GM19438 (cell line): ENCODE measurements around the gene C4A.
"Not testable (repeated sequence)": the region's sequence is repeated elsewhere in the genome, so short reads cannot be mapped to it uniquely, and the experiment has no call there.

Experiments
- ATAC-seq: cut with Tn5 transposase; IDR thresholded peaks from one replicate; pipeline ENCODE4 v1.9.1; 2021; ENCODE audit warnings: low read depth; ENCODE audit not compliant: unreplicated experiment

The C4A gene

DNA sequence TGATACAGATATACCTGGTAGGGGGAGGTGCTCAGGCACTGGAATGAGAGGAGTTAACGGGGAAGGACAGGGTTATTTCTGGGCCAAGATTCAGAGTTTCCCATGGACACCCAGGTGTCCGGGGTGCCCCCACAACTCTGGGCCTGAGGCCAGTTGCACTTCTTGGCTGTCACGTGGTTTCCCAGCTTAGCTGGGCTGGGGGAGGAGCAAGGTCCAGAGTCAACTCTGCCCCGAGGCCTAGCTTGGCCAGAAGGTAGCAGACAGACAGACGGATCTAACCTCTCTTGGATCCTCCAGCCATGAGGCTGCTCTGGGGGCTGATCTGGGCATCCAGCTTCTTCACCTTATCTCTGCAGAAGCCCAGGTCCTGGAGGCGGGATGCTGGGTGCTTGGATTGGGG is 32.7 kb downstream of the C4A start, which contains the start of gene C4B:
C4B (plus strand) TSS at position 249 of the 400 bp plus-strand sequence; CDS start at position 300, 51 bp downstream.
- not testable (repeated sequence) for ATAC-seq

DNA sequence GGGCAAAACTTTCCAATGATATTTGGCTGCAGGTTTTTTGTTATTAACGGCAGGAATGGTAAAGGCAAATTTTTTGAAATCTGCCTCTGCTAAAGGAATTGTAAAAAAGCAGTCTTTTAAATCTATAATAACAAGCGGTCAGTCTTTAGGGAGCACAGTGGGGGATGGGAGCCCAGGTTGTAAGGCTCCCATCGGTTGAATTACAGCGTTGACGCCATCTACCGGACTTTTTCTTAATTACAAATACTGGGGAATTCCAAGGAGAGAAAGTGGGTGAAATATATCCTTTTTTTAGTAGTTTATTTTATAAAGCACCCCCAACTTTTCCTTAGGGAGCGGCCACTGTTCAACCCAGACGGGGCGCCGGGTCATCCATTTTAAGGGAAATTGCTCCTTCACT is 40.2 kb downstream of the C4A start:
- ATAC-seq = not testable (repeated sequence)

DNA sequence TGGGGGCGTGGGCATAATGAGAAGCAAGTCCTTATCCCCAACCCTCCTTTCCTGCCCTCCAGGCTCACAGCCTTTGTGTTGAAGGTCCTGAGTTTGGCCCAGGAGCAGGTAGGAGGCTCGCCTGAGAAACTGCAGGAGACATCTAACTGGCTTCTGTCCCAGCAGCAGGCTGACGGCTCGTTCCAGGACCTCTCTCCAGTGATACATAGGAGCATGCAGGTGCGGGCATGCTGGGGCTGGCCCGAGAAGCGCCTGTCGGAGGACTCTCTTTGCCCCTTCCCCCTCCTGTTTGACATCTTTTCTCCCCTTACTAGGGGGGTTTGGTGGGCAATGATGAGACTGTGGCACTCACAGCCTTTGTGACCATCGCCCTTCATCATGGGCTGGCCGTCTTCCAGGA is 46.8 kb downstream of the C4A start:
- ATAC-seq = not testable (repeated sequence)

DNA sequence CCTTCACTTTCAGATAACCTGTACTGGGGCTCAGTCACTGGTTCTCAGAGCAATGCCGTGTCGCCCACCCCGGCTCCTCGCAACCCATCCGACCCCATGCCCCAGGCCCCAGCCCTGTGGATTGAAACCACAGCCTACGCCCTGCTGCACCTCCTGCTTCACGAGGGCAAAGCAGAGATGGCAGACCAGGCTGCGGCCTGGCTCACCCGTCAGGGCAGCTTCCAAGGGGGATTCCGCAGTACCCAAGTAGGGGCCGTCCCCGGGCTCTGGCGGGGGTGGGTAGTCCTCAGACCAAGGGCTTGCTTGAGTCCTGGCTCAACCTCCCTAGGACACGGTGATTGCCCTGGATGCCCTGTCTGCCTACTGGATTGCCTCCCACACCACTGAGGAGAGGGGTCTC is 47.7 kb downstream of the C4A start:
- ATAC-seq = not testable (repeated sequence)

DNA sequence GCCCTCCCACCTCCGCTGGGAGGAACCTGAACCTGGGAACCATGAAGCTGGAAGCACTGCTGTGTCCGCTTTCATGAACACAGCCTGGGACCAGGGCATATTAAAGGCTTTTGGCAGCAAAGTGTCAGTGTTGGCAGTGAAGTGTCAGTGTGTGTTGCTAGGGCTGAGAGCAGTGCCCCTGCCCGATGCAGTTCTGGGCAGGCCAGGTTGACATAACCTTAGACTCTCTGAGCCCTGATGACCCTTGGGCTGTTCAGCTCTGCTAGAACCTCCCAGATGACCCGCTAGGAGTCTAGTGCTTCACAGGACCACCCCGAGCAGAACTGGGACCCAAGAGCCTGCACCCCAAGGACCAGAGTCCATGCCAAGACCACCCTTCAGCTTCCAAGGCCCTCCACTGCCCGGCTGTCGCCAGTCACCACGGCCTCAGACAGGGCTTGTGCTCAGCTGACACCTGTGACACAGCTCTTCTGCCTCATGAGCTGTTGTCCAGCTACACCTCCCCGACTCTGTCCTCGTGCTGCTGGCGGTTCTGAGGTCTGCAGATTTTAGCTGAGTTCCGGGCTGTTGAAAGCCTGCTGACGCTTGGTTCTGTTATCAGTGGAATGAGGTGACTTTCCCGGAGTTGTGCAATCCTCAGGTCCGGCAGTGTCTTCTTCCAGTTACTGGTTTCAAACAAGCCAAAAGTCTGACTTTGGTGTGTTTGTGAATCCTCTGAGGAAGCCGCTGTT is 53.6 kb downstream of the C4A start:
- ATAC-seq = not testable (repeated sequence)

DNA sequence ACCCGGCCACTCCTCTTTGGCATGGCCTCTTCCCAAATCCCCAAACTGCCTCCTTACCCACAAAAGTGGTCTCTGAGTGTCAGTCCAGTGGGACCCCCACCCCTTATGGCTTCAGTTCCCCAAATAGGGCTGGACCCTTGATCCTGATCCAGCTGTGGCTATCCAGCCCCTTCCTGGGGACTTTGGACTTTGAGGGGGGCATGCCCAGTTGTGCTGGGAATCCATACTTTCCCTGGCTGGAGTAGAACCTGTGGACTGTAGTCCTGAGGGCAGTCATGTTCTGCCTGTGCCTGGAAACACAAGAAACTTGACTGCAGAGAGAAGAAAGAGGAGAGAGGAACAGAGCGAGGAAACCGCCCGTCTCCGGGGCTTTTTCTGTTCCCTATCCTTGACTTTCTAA is 55.3 kb downstream of the C4A start:
- ATAC-seq = not testable (repeated sequence)

DNA sequence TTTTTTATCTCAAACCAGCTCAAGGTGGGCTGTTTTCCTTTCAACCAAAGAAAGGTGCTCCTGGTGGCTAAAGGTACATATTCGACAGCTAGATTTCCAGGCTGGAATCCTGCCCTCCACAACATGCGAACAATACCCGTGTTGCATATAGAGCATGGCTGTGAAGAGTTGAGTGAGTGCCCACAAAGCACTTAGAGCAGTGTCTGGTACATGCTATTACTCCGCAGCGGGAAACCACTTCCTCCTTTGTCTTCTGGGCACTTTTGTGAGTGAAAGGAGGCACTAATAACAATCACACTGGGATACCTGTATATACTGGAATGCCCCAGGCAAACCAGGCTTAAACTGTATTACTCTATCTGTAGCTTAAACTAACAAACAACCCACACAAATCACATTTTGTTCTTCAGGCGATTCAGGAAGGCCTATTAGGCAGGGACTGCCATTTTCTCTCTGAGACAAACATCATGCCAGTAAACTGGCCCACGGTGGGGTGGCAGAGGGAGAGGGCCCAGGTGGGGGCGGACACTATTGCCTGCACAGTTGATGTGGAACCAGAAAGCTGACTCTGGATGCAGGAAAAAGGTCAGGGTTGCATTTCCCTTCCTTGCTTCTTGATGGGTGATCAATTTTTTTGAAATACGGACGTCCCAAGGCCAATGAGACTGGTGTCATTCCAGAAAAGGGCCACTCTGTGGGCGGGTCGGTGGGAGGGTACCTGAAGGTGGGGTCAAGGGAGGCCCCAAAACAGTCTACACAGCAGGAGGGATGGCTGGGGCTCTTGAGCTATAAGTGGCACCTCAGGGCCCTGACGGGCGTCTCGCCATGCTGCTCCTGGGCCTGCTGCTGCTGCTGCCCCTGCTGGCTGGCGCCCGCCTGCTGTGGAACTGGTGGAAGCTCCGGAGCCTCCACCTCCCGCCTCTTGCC is 56.0 kb downstream of the C4A start, which contains the start of gene CYP21A2:
CYP21A2 (plus strand) TSS at position 818 of the 927 bp plus-strand sequence; CDS start at position 826, 8 bp downstream.
- not testable (repeated sequence) for ATAC-seq

DNA sequence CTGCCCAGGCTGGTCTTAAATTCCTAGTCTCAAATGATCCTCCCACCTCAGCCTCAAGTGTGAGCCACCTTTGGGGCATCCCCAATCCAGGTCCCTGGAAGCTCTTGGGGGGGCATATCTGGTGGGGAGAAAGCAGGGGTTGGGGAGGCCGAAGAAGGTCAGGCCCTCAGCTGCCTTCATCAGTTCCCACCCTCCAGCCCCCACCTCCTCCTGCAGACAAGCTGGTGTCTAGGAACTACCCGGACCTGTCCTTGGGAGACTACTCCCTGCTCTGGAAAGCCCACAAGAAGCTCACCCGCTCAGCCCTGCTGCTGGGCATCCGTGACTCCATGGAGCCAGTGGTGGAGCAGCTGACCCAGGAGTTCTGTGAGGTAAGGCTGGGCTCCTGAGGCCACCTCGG is 57.0 kb downstream of the C4A start:
- ATAC-seq = not testable (repeated sequence)

DNA sequence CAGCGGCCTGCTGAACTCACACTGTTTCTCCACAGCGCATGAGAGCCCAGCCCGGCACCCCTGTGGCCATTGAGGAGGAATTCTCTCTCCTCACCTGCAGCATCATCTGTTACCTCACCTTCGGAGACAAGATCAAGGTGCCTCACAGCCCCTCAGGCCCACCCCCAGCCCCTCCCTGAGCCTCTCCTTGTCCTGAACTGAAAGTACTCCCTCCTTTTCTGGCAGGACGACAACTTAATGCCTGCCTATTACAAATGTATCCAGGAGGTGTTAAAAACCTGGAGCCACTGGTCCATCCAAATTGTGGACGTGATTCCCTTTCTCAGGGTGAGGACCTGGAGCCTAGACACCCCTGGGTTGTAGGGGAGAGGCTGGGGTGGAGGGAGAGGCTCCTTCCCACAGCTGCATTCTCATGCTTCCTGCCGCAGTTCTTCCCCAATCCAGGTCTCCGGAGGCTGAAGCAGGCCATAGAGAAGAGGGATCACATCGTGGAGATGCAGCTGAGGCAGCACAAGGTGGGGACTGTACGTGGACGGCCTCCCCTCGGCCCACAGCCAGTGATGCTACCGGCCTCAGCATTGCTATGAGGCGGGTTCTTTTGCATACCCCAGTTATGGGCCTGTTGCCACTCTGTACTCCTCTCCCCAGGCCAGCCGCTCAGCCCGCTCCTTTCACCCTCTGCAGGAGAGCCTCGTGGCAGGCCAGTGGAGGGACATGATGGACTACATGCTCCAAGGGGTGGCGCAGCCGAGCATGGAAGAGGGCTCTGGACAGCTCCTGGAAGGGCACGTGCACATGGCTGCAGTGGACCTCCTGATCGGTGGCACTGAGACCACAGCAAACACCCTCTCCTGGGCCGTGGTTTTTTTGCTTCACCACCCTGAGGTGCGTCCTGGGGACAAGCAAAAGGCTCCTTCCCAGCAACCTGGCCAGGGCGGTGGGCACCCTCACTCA is 57.7 kb downstream of the C4A start:
- not testable (repeated sequence) for ATAC-seq

DNA sequence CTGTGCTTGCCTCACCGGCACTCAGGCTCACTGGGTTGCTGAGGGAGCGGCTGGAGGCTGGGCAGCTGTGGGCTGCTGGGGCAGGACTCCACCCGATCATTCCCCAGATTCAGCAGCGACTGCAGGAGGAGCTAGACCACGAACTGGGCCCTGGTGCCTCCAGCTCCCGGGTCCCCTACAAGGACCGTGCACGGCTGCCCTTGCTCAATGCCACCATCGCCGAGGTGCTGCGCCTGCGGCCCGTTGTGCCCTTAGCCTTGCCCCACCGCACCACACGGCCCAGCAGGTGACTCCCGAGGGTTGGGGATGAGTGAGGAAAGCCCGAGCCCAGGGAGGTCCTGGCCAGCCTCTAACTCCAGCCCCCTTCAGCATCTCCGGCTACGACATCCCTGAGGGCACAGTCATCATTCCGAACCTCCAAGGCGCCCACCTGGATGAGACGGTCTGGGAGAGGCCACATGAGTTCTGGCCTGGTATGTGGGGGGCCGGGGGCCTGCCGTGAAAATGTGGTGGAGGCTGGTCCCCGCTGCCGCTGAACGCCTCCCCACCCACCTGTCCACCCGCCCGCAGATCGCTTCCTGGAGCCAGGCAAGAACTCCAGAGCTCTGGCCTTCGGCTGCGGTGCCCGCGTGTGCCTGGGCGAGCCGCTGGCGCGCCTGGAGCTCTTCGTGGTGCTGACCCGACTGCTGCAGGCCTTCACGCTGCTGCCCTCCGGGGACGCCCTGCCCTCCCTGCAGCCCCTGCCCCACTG is 58.6 kb downstream of the C4A start:
- not testable (repeated sequence) for ATAC-seq

DNA sequence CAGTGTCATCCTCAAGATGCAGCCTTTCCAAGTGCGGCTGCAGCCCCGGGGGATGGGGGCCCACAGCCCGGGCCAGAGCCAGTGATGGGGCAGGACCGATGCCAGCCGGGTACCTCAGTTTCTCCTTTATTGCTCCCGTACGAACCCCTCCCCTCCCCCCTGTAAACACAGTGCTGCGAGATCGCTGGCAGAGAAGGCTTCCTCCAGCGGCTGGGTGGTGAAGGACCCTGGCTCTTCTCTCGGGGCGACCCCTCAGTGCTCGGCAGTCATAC is 59.1 kb downstream of the C4A start:
- not testable (repeated sequence) for ATAC-seq

DNA sequence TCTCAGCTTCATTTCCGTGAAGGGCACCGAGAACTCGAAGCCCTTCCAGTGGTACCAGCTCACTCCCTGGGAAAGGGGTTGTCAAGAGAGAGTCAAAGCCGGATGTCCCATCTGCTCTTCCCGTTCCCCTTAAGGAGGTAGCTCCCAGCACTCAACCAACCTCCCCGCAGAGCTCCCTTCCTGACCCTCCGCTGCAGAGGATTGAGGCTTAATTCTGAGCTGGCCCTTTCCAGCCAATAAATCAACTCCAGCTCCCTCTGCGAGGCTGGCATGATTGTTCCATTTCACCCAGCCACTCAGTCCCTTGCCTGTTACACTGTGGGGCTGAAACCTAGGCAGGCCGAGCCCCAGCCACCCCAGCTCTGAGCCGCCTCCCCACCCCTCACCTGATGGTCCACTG is 59.5 kb downstream of the C4A start:
- not testable (repeated sequence) for ATAC-seq

DNA sequence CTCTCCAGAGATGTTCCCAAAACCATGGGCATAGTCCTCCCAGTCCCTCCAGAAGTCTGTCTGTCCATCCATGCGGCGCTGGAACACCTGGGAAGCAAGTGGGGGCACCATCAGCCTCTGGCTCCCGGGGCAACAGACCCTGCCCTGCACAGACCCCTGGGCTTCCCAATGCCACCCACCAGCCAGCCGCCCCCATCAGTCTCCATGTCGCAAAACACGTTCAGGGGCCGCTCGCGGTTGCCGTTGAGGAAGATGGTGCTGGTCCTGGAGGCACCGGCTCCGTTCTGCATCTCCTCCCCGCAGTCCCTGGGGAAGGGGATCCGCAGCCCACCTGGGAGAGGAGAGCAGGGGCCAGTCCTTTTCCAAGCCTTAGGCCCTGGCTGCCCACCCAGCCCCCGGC is 60.4 kb downstream of the C4A start:
- not testable (repeated sequence) for ATAC-seq

DNA sequence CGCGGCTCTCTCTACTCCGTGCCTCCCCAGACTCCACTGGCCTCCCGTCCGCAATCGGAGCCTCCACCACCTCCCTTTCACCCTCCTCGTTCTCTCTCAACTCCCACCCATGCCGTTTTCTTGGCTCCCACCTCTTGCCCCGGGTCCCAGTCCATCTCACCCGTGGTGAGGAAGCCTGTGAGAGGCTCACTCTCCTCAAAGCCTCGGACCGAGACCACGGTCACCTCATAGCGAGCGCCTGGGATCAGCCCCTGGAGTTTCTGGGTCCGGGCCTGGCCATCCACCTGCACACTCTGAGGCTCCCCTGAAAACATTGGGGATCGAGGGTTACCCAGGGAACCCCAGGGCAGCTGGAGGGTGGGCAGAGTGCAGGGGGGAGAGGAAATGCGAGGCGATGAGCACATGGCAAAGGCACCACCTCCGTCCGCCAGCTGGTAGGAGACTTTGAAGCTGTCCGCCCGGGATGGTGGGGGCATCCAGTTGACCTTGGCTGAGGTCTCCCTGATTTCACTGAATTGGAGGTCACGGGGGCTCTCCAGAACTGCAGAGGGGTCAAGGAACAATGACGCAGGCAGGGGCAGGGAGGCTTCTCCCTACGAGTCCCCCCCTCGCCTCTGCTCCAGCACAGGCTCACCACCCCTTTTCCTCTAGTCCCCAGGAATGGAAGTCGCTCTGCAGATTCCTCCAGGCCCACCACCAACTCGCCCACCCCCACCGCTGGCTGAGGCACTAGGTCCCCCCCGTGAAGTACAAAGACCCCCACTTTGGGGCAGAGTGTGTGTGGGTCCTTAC is 61.9 kb downstream of the C4A start:
- not testable (repeated sequence) for ATAC-seq

DNA sequence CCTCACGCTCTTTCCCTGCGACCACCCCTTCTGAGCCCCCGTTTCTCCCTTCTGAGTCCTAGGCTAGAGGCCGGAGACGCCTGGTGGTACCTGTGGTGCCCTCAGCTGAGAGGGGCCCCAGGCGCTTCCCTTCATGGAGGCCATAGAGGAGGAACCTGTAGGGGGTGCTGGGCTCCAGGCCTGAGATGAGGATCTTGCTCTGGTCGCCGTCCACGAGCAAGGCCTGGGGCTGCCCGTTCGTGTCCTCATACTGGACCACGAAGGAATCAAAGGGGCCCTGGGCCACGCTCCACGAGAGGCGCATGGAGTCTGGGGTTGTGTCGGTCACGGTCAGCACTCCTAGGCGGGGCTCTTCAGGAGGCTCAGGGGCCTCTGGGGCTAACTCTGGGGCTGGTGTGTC is 63.1 kb downstream of the C4A start:
- not testable (repeated sequence) for ATAC-seq

DNA sequence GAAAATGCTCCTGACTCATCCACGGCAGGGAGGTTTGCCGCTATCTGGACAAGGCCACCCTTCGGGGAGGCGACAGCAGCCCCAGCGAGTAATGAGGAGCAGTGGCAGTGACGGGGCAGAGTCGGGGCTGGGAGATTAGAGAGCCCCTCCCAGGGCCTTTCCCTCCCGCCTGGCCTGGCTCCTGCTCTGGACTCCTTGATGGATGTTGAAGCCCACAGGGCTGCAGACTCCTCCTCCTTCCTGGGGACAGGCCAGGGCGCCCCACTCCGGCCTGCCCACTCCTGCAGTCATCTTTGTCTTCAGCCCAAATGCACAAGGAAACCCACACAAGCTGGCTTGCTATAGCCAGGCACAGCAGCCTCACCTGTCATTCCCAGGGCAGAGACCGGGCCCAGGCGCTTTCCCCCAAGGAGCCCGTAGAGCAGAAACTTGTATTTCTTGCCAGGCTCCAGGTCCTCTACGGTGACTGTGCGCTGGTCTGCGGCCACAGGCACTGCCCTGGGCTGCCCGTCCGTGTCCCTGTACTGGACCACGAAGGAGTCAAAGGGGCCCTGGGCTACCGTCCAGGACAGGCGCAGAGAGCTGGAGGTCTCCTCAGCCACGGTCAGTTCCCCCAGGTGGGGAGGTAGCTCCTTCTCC is 64.1 kb downstream of the C4A start:
- no peak for ATAC-seq

DNA sequence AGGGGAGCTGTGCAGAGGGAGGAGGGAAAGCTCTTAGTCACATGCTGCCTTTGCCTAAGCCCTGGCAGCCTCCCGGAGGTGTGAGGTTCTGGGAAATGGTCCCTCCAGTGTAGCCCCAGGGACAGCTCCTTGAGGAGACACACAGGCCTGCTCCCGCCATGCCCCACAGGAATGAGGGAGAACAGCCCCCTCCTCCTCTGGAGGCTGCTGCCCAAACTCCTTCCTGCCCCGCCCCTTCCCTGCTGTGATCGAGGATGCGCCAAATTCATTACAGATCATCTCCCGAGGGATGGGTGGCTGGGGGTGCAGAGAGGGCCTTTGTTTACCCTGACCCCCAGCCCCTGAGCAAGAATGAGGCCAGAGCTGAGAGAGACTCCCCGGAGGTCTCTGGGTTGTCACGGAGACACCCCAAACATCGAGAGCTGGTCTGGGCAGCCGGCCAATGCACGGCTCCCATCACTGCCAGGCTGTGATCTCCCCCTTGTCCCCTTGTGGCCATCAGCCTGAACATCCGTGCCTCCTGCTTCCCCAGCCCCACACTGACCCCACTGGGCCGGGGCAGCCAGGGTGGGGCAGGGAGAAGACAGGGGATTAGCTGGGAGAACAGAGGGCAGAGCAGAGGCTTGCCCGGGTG is 64.7 kb downstream of the C4A start:
- no peak for ATAC-seq

DNA sequence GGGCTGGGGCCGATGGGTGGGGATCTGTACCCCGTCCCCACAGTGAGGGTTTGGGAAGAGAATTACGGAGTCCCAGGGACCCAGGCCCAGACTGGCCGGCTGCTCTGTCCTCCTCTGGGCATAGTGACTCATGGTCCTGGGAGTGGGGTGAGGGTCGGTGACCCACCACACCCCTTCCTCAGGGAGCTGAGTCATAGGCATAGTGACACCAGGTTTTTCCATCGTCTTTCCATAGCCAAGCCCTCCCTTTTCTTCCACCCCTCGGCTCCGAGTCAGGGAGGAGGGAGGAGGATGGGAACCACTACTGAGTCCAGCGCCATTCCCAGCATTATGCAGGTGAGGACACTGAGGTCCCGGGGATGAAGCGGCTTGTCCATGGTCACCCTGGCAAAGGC is 65.2 kb downstream of the C4A start:
- ATAC-seq = no peak
